ENCODE results near the gene ZNF764. TPM values are rescaled to one million over a fixed set of nuclear protein-coding genes. Genes with fewer than 3 reads are reported as not detected.

ZNF764 gene
- total RNA-seq, 1 experiment from 2014 or later, result 16.5 TPM

- DNase-seq, result no peak
- Mint-ChIP-seq H3K9me3 (ENCODE audit: low read depth, unreplicated experiment) (no peaks in the 10 kb centered on the region), H3K4me3 (ENCODE audit: low read depth, unreplicated experiment) (no peak overlapping the region), H3K36me3 (ENCODE audit: insufficient read depth, unreplicated experiment) (peaks cover 41% of the 10 kb centered on the region), H3K27me3 (ENCODE audit: unreplicated experiment) (no peaks in the 10 kb centered on the region), H3K4me1 (ENCODE audit: low read depth, unreplicated experiment) (peaks cover 27% of the 10 kb centered on the region), H3K27ac (ENCODE audit: unreplicated experiment) (no peak overlapping the region)
- no peak for TF ChIP-seq CTCF (IDR thresholded peaks at IDR 0.05; ENCODE audit: unreplicated experiment)
- intact Hi-C loops (cut with micrococcal nuclease; ENCODE audit: unreplicated experiment), result loop anchor here (5.0 kb wide), 1 partner anchor 53 kb away; no protein-coding TSS in a partner anchor
- no TSS peak for BruUV-seq (replicated peaks)
- CTCF ChIA-PET, result no interaction called here
These were observed 16.5 kb upstream of the ZNF764 start for GRCh38 chr16:30574678-30575077.

GRCh38 chr16:30571445-30572322 lies 13.5 kb upstream of the ZNF764 start, which contains the start of gene ZNF688:
ZNF688 (minus strand) TSS chr16:30571714; CDS start chr16:30571629, 85 bp downstream.
- DNase-seq, result peak; percentile 95
- no peak for TF ChIP-seq CTCF (IDR thresholded peaks at IDR 0.05; ENCODE audit: unreplicated experiment)
- CTCF ChIA-PET, result interaction anchor here (0.5 to 2.6 kb wide), 15 partner anchors 9 to 172 kb away, joined by 3 to 12 read pairs (median 4); partner anchors contain the start of genes DCTPP1, PRR14, ZNF764 and ZNF785
- H3K27me3 Mint-ChIP-seq (ENCODE audit: unreplicated experiment), result peaks cover under 1% of the 10 kb centered on the region
- H3K4me1 Mint-ChIP-seq (ENCODE audit: low read depth, unreplicated experiment), result peaks cover 38% of the 10 kb centered on the region
- intact Hi-C loops (cut with micrococcal nuclease; ENCODE audit: unreplicated experiment), result loop anchor here (1.0 to 5.0 kb wide), 3 partner anchors 13 to 56 kb away; partner anchors contain the start of genes ZNF764 and ZNF785
- H3K27ac Mint-ChIP-seq (ENCODE audit: unreplicated experiment), result peak within 1 kb of the TSS; percentile 93
- BruUV-seq (replicated peaks), result no TSS peak
- peak within 1 kb of the TSS; percentile 84 for H3K4me3 Mint-ChIP-seq (ENCODE audit: low read depth, unreplicated experiment)
- no peaks in the 10 kb centered on the region for H3K9me3 Mint-ChIP-seq (ENCODE audit: low read depth, unreplicated experiment)
- peaks cover 34% of the 10 kb centered on the region for H3K36me3 Mint-ChIP-seq (ENCODE audit: insufficient read depth, unreplicated experiment)

- H3K27ac Mint-ChIP-seq (ENCODE audit: unreplicated experiment), result peak overlapping the region; percentile 93
- H3K4me1 Mint-ChIP-seq (ENCODE audit: low read depth, unreplicated experiment), result peaks cover 44% of the 10 kb centered on the region
- no peak for DNase-seq
- BruUV-seq (replicated peaks), result no TSS peak
- intact Hi-C loops (cut with micrococcal nuclease; ENCODE audit: unreplicated experiment), result loop anchor here (1.0 to 5.0 kb wide), 2 partner anchors 13 to 56 kb away; partner anchors contain the start of gene ZNF764
- no peak for TF ChIP-seq CTCF (IDR thresholded peaks at IDR 0.05; ENCODE audit: unreplicated experiment)
- CTCF ChIA-PET, result interaction anchor here (0.5 to 2.6 kb wide), 6 partner anchors 9 to 141 kb away, joined by 3 to 12 read pairs (median 4); partner anchors contain the start of gene DCTPP1
- no peaks in the 10 kb centered on the region for H3K9me3 Mint-ChIP-seq (ENCODE audit: low read depth, unreplicated experiment)
- peaks cover 9% of the 10 kb centered on the region for H3K27me3 Mint-ChIP-seq (ENCODE audit: unreplicated experiment)
- peaks cover 29% of the 10 kb centered on the region for H3K36me3 Mint-ChIP-seq (ENCODE audit: insufficient read depth, unreplicated experiment)
- peak overlapping the region; percentile 84 for H3K4me3 Mint-ChIP-seq (ENCODE audit: low read depth, unreplicated experiment)
These were observed 12.7 kb upstream of the ZNF764 start for GRCh38 chr16:30570636-30571444.

Data from Calu3 (cell line).